Measurements from ENCODE around the gene MRPS11.
A peak's percentile ranks its signal among the peaks of the same experiment; 100 is the strongest.
"Not testable (repeated sequence)": the region's sequence is repeated elsewhere in the genome, so short reads cannot be mapped to it uniquely, and the experiment has no call there.

Gene MRPS11

DNA sequence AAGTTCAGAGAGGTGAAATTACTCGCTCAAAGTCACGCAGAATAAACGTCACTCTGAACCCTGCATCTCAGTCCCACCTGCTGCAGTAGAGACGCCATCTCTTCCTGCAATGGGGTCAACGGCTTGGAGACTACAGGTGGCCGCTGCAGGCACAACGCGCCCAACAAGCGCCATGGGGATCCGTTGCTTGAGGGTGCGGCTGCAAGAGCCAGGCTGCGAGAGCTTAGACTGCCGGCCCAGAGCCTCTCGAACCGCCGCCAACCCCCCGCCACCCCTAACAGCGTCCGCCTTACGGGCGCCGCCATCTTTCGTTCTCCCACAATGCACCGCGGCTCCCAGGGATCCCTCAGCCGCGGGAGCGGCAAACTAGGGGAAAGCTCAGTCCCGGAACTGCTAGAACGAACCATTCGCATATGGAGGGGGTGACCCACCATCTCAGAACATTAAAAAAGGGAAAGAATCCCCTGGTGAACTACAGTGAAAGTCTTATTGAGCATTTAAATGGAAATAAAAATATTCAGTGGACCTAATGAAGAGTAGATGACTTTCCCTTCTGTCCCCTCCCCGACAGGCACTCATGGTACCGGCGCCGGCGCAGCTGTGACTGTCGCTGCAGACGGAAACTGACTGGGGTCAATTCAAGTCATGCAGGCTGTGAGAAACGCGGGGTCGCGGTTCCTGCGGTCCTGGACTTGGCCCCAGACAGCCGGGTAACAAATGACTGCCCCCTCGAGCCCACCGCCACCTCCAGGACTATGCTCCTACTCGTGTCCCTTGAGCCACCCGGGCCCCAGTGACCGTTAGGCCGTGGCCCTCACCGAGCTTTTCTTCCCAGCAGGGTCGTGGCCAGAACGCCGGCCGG, at the start of gene MRPS11, which contains the start of gene MRPL46:
MRPS11 (plus strand) TSS at position 636 of the 862 bp plus-strand sequence; CDS start at position 646, 10 bp downstream.
MRPL46 (minus strand) TSS at position 316 of the 862 bp plus-strand sequence; CDS start at position 305, 11 bp downstream.
- DNase-seq = peak; percentile 85

DNA sequence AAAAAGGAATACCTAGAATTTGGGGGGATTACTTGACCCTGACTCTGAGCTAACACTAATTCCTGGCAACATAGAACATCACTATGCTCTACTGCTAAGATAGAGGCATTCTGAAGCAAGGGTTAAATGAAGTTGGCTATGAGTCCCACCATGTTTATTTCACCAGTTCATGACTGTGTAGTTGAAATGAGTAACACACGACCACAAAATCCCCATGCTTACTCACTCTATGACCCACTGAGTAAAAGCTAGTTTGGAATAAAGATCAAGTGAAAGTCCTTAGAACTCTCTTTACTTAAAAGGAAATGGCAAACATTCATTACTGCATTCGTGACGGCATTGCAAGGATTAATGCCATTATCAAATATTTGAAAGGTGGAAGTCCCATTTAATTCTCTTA, 47.7 kb upstream of the MRPS11 start:
- peak; percentile 43 for DNase-seq

DNA sequence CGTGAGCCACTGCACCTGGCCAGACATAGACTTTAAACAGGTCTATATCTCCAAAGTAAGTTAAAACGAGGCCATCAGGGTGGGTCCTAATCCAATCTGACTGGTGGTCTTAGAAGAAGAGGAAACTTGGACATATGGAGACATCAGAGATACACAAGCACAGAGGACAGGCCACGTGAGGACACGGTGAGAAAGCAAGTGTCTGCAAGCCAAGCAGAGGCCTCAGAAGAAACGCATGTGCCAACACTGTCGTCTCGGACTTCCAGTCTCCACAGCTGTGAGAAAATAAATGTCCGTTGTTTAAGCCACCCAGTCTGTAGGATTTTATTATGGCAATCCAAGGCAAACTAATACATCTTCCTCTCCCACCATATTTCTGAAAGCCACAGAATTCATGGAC, 44.2 kb upstream of the MRPS11 start:
- no peak for DNase-seq

DNA sequence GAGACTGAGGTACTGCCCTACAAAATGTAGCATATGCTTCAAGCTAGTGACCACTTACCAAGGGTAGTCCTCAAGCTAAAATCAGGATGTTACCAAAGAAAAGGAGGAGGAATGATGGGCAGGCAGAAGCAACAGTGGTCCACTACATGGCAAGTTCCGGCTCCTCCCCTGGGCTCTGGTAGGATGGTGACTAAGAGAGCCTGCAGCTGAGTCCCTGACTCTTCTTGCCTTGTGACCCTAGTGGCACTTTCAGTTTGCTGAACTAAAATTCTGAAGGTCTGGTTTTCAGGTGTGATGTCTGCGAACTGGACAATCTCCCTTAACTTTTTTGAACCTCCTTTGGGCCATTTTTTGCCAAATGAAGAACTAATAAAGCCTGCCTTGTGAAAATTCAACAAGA, 41.2 kb upstream of the MRPS11 start:
- DNase-seq = no peak

DNA sequence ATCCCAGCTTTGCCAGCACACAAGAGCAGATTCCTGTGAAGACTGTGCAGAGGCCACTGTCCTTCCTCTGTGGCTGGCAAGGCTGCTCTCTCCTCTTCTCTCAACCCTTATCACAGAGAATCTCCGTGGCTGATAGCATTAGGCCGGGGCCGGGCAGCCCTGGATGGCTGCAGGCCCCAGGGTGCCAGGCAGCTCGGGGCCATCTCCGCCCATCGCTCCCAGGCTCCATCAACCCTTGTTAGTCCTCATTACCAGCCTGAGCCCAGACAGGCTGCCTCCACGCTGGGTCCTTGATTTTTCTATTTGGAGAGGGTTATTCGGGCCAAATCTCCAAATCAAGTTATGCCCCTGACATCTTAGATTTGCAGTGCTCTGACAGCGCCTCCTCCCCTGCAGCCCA, 39.5 kb upstream of the MRPS11 start:
- no peak for DNase-seq

DNA sequence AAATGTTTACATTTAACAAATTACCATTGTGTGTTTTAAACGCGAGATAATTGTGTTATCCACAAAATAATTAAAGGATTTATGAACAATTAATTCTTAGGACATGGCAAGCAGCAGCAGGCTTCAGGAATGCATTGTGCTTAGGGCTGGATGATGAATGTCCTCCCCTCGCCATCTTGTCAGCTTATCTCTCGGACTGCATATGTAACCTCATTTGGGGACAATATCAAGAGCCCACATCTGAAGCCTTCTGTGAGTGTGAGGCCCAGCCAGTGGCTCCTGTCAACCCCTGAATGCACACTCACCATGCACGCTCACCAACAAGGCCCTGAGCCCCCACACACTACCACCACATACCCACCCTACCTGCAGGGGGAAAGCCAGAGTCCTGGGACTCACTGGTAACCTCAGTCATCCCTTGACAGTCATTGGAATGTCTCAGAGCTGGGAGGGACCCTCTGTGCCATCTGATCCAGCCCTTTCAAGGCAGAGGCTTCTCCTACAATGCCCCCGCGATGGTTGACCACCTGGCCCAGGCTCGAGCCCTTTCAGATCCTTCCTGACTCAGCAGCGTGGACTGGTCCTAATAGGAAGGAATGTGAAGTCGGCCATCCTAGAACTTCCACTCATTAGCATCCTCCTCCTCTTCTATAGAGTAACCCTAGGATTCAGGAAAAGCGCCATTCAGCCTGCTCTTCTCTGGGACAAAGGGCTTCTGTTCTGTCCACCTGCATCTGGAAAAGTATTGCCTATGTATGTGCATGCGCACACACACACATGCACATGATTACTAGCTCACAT, 38.5 kb upstream of the MRPS11 start:
- no peak for DNase-seq

DNA sequence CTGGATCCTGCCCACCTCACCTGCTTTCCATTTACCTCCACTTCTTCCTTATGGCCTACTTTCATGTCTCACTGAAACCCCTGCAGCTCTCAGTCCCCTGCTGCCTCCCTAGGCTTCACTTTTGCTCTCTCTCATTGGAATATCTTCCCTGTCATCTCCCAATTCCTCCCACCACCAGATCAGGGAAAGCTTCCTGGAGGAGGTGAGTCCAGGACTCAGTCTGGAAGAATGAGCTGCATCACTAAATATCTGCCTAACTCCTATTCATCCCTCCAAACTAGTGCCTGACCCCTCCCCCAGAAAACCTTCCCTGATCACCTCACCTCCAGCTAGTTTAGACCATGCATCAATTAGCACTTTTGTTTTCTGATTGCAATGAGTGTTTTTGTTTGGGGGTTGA, 37.5 kb upstream of the MRPS11 start:
- DNase-seq = no peak

DNA sequence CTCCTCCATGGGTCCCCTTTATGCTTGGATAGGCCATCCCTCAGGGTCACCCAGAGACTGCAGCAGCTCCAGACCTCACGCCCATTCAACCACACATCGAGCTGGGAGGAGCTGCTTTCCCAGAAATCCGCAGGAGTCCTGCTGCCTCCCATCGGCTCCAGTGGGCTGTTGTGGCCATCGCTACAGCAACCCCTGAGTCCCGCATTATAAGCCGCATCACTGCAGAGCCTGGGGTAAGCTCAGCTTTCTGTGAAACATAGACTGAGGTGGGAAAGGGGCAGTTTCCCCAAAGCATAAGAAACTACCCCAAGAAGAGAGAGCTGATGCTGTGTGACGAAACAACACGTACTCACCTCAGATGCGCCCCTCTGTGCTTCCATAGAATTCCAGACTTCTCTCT, 36.1 kb upstream of the MRPS11 start:
- DNase-seq = no peak

DNA sequence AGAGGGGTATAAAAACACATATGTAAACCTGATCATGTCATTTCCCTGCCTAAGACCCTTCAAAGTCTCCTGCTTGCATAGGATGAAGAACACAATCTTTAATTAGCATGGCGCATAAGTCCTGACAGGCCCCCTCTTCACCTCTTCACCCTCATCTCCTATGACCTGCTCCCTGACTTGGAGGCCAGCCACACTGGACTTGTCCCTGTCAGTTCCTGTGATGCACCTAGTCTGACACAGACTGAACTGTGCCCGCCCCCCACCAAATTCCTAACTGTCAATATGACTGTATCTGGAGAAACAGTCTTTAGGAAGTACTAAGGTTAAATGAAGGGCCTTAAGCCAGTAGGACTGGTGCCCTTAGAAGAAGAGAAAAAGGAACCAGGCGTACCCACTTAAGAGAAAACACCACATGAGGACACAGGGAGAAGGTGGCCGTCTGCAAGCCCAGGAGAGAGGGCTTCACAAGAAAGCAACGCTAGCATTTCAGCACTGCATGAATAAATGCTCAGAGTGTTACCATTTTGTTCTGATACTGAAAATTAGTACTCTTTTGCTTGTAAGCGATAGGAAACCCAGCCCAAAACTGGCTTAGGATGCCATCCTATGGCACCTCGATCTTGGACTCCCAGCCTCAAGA, 34.3 kb upstream of the MRPS11 start:
- DNase-seq = no peak

DNA sequence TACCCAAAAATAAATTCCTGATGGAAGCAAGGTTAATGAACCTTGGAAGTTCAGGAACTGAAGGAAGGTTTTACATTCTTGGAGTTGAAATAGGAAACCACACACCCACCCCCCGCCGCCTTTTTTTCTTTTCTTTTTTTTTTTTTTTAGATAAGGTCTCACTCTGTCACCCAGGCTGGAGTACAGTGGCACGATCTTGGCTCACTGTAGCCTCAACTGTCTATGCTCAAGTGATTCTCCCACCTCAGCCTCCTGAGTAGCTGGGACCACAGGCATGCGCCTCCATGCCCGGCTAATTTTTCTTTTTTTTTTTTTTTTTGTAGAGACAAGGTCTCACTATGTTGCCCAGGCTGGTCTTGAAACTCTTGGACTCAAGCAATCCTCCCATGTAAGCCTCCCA, 33.4 kb upstream of the MRPS11 start:
- DNase-seq = not testable (repeated sequence)

DNA sequence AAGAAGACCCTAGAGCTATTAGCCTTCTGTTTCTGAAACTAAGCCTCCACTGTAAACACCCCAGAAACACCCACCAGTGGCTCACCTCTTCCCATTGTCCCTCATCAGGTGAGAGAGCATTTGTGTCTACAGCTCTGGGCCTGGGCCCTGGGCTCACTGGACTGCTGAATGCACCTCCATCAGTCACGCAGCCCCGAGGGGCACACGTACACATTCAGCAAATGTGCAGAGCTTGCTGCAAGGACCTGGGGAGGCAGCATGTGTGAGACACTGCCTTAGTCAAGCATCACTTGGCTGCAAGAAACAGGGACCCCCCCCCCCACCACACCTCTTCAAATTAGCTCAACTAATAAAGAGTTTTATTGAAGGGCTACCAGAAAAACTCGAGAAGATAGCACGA, 29.3 kb upstream of the MRPS11 start:
- no peak for DNase-seq

DNA sequence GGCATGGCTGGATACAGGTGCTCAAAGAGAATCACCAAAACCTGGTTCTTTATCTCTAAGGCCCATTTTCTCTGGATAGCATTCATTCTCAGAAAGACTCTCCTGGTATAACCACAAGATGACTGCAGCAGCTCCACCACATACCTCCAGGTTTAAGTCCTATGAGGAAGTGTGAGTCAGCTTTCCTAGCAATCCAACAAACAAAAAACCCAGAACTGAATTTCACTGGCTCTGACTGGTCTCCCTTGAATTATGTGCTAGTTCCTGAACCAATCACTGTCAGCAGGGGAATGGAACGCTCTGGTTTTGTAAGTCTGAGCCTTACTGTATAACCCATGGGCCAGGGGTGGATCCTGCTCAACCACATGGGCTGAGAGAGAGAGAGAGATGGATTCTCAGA, 27.5 kb upstream of the MRPS11 start:
- peak; percentile 64 for DNase-seq

DNA sequence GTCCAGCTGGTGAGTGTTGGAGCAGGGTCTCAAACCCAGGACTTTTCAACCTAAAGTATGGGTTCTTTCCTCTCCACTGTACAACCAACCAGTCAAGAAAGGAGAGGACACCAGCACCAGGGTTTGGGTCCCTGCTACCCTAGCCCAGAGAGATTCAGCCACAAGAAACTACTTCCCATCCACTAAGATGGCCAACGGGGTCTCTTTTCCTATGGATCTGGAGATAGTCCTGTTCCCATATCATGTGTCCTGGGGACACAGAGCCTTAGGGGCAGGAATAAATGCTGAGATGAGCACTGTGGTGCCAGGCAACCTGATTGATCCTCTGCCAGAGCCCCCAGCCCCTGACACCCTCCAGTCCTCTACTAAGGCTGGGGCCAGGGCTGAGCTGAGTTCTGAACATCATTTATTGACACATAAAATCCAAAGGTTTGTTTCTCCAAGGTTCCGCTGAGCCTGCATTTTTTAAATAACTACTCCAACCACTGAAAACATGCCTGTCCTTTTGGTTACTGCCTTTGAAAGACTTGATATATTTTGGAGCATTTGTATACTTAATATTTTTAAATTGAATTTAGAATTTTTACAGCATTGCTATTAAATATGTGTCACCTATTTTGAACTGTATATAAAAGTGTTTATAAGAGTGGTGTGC, 26.3 kb upstream of the MRPS11 start:
- no peak for DNase-seq

DNA sequence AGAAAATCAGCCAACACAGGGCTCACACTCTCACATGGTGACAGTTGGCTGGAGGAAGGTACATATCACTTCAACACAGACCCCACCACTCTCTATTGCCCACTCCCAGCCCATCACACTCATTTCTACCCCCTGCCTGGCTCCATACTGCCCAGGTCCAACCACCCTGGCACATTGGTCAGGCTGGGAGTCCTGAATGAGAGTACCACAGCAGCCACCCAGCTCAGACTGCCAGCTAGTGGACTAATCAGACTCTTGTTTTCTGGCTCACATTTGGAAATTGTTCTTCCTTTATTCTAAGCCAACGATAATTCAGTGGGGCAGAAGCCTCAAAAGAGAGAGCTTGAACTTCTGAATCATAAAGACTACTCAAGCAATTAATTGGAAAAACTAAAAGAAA, 20.3 kb upstream of the MRPS11 start:
- no peak for DNase-seq

DNA sequence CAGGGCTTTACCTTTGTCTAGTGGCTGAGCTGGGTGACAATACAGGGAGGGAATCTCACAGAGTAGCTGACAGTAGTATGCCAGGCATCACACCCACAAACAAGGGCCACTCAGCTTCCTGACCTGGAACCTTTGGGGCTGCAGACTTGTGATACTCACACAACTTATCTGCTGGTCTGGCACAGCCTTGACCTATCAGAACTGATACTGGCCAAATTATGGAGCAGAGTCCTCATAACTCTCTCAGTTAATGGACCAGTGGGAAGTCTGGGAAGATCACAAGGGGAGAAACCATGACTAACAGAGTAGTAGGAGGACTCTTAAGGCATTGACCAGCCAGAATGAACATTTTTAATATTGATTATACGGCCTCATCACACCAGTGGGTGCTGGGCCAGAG, 19.8 kb upstream of the MRPS11 start:
- DNase-seq = no peak

DNA sequence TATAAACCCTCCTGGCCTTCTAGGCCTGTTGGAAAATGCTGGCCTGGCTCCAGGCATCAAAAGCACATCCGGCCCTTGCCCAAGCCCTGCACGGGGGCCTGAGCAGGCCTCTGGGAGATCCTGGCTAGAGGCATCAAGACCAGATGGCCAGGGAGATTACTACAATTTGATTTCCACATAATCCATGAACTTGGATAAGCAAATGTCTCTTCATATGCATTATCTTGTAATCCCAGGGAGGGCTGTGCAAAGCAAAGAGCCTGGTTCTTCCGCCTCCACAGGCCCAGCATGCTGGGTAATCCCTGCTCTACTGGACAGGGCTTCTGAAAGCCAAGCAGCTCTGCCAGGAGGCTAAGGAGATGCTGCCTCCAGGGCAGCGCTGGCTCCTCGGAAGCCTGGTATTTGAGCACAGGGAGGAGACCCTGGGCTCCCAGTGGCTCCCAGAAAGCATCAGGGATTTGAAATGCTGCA, 18.5 kb upstream of the MRPS11 start:
- no peak for DNase-seq

DNA sequence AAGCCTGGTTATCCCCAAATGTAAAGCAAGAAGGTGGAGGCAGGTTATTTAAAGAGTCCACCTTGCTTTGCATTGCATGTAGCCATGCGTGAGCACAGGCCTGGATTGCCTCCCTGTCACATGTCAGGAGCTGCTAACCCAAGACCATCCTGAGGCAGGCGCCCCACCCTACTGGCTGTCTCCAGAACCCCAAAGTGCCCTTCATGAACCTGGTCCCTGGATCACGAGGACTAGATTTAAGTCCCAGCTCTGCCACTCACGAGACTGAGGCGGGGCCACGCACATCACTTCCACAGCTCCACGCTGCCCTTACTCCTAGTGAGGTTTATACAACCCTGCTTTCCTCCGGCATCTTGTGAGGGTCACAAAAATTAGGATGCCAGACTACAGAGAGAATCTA, 17.9 kb upstream of the MRPS11 start:
- no peak for DNase-seq

DNA sequence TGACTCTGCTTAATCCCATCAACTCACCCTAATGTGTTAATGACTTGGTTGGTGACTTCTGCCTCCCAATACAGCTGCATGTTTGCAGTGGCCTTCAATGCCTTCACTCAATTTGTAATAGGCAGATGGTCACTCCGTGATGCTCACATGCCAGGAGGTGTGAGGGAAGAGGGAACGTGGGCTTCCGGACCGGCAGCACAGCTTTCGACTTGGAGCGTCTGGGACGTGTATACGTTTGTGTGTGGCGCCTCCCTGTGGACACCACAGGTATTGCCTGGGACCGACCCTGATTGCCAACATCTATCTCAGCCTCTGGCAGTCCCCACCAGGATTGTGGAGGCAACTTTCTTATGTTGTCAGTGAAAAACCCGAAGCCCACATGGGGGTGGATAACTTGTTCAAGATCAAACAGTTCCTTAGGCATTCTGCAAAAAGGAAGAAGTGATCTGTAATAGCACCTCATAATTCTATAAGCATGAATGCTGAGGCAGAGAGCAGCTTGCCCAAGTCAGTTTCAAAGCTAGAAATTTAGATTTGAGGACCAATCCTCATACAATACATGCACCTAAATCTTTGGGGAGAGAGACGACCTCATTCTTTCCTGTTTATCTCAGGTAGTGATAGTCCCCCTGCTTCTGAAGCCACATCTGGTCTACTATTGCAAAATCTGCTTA, 17.2 kb upstream of the MRPS11 start:
- DNase-seq = peak; percentile 65

DNA sequence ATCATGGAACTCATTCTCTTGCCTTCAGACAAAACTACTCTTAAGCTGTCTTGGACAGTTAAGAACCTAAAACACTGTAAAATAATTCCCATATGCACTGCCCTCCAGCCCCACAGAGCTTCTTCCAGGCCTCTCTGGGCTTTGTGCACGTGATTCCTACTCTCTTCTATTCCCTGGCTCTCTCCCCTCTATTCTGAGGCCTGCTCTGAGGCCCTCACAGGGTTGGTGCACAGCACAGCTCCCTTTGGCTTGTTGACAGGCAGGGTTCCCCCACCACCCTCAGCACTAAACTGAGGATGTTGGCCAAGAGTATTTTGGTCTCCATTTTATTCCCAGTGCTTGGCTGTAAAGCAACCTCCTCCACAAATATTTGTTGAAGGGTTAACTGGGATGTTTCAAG, 13.9 kb upstream of the MRPS11 start:
- DNase-seq = no peak

DNA sequence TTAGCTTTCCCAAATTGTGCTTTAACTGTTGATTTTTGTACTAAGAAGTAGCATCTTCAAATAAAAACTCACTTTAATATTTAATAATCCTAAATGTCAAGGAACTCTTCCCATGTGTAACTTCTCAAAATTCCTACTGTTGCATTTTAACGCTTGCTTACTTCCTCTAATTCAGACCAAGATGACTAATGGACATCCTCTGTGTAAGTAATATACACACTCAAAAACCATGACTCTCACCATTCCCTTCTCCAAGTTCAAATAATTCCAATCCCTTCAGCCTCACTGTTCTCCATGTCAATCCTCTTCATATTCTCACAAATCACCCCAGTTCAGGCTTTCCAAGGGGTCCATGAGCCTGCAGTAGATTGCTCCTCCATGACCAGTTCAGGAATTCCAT, 13.3 kb upstream of the MRPS11 start:
- DNase-seq = peak; percentile 14

DNA sequence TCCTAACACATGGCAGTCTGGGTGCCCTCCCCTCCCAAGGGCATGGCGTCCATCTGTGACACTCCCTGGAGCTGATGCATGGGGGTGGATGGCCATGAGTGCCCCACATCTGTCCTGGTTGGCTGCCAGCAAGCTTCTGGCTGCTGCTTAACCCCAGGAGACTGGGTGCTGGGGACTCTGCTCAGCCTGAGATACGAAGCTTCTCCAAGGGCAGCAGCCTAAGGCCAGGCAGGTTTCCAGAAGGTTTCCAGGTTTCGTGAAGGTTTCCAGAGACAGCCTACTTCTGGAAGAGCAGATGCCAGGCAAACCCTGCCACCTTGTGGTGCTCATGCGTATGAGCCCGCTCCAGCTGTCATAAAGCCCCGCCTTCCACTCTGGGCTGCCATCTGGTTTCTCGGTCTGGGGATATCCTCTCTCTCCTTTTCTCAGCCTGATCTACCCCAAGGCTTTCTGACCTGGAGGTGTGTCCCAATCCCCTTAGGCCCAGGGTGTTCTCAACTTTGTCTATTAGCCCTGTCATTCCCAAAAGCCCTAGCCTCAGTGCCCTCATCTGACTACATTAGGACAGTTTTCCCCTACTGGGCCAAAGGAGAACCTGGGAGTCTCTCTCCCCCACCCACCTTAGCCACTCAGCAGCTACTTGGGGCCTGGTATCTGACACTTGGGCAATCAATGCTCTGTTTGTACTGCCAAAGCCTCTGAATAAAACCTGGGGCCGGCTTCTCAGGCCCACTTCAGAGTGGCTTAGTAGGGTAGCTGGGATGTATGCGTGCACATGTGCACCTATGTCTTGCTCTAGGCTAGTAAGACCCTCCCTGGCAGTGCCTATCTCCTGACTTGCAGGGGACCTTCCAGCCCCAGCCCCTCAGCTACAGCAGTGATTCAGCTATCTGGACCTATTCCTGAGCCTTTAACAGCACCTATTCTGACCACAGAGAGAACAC, 12.4 kb upstream of the MRPS11 start:
- DNase-seq = peak; percentile 73
